Epidermal melanocyte (primary cell): ENCODE data around the gene TXLNG.
"Not testable (repeated sequence)": the region's sequence is repeated elsewhere in the genome, so short reads cannot be mapped to it uniquely, and the experiment has no call there.

Experiments
- DNase-seq: peaks from one replicate; pipeline ENCODE4 v3.0.0; 2011; ENCODE audit warnings: low spot score; ENCODE audit not compliant: insufficient read length

The TXLNG gene

DNA sequence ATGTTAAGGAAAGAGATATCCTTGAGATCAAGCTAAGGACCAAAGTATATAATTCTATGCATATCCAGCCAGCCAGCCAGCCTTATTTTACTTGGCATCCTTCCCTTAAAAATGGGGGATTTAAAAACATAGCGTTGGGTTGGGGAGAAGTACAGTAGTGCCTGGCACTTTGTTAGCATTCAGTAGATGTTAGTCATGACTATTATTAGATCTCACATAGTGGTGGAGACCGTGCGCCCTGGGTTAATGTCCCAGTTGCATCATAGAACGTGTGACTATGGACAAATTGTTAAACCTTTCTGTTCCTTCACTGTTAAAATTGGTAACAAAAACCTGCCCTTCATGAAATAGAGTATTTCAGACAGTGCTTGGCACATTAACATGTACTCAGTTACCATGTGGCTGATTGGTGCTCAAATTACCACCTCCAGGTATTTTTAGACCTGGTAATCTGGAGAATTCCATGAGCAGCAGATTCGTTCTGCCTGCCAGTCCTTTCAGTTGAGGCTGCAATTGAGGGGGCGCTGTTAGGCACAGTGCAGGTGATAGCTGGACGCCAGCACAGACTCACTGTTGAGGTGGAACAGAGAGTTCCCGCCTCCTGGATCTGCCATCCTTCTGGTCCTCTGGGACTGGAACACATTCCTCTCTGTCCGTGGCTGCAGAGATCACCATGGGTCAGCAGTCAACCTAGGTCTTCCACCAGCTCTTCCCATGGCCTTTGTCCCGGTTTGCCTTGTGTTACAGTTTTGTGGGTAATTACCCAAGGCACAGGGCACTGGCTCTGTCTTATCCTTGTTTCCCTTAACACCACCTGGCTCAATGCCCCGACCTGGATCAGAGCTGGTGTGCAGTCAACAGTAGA lies 52.2 kb downstream of the TXLNG start:
- no peak for DNase-seq

DNA sequence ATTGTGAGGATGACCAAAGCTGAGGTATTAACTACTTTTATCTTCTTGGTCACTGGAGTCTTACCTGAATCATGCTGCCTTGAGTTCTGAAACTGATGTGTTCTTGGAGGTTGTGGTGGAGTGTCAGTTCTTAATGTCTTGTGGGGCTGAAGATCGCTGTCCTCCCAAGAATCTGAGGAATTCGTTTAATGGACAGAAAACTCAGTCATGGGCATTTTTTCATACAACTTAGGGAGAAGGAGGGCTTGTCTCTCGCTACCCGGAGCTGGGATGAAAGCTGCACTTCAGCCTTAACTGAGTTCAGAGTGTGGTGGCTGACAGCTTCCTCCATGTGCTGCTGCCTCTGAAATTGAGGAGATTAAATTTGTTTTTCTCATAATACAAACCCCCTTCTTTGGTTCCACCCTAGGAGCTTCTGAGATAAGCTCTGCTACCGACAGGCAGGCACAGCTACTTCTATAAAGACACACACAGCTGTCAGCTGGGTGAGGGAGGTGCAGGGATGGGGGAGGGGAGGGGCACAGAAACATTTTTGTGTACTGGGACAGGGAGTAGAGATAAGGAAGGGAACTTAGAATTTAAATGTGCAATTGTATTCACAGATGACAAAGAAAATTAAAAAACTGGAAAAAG lies 53.1 kb downstream of the TXLNG start:
- no peak for DNase-seq

DNA sequence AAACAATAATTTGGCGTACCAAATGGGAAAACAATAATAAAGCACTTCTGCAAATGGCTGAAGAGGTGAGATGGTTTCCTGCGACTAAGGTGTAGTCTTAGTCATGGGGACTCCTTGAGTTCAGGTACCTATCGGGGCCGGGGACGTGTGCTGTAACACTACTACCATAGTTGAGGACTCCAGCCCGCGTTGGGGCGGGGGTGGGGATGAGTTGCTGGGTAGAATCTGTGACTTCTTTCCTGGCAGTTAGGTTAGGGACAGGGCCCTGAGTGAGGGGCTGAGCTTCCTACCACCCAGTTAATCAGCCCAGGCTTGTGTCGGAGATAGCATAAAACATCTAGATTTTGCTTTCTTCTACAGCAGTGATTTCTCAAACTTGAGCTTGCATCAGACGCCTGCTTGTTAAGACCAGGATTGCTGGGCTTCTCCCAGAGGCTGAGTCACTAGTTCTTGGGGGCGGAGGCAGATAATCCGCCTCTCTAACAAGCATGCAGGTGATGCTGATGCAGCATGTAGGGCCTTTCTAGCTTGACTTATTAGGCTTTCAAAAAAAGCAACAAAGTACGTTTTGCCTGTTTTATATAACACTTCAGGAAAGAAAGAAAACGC lies 53.7 kb downstream of the TXLNG start:
- no peak for DNase-seq

DNA sequence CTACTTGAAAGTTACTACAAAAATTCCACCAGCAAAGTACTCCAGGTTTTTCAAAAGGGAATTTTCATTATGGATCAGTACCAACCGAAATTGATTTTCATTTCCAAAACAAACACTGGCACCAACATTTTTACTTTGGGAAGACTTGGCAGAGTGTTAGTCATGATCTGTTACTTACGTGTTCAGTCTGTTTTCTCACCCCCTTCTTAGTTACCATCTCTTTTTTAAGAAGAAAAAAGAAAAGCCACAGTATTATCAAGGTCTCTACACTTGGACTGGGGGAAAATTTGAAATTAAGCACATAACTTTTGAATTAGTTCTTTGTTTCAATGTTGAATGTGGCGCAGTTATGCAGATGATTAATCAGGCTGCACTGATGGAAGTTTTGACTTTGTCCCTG lies 56.4 kb downstream of the TXLNG start:
- DNase-seq, result no peak

DNA sequence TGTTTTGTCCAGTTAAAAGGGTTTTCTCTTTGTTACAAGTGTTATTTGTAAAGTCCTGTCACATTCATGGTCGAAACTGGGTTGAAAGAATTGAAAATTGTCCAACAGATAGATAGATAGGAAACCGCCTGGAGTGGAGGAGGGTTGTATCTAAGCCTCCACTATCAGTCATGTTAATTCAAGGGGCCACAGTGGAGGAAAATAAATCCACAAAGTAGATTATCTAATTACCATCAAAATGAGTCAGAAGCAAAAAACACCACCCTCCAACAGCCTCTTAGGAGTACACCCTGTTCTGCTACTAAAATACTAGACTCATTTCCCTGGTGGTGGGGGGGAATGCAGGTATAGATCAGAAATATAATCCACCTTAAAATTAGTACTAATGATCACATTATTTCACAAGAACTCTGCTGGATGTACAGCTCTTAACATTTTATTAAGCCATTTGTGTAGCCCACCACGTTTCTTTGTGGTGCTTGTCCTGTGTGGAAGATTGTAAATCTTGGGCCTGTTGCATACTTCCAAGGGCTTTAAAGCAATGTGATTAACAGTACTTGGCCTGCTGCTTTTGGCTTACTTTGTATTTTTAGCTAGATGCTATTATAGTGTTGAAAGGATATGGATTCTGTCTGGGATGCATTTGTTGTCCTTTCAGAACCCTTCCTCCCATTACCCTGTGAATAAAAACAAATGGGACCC lies 57.1 kb downstream of the TXLNG start:
- no peak for DNase-seq

DNA sequence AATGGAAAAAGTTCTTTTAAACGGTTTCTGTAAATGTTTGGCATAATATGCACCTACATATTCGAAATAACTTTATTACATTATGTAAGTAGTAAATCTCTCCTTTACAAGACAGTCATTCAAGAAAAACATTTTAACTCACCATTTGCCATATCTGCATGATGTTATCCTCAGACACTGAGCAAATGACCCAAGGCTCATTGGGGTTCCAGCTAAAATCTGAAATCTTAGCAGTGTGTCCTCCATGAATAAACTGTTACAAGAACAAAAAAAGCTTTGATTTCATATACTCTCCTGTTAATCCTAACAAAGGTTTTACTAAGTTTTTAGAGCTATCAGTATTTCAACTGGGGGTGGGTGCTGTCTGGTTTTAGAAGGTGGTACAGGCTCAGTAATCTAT lies 59.4 kb downstream of the TXLNG start:
- no peak for DNase-seq

DNA sequence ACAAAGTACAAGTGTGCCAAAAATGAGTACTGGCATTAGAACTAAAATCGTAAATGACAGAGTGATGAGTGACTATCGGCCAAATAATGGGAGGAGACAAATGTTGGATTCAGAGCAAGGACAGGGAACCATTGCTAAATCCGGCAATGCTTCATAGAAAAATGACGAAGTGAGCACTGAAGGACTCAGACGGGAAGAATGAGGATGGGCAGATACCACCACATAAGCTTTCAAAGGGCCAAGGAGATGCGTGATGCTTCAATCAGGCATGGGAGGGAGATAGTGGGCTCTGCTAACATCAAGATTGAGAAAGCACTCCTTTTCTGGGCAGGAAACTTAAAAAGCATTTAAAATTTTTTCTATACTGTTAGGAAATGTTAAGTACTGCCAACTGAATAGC lies 62.3 kb downstream of the TXLNG start:
- DNase-seq, result no peak

DNA sequence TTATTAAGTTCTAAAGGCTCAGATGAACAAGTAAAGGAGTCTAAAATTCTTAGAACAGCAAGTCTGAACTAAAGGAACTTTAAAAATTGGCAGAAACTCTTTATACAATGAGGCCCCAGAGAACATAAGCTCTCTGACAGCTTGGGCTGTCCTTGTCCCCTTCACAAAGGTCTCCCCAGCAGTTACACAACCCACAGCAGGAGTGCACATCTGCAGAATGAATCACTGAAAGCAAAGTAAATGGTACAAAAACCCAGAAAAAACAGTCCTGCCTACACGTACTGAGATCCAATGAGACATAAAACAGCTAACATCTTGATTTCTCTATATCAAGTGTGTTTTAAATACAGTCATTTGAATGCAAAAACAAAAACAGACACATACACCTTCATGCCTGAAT lies 65.2 kb downstream of the TXLNG start:
- DNase-seq, result no peak

DNA sequence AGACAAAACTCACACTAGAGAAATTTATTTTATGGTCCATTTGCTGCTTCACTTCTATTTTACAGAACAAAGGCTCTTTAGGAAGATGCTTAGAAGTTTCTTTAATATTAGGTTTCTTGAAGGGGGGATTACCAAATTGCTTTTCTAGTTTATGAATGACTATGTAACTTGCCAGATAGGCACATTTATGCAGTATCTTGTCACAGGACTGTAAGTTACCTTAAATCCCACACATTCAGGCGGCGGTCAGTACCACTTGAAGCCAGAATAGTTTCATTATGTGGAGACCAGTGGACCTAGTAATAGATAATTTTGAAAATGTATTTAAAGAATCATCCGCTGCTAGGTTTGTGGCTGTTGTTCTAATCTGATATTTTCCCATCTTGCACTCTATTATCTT lies 65.6 kb downstream of the TXLNG start:
- no peak for DNase-seq

DNA sequence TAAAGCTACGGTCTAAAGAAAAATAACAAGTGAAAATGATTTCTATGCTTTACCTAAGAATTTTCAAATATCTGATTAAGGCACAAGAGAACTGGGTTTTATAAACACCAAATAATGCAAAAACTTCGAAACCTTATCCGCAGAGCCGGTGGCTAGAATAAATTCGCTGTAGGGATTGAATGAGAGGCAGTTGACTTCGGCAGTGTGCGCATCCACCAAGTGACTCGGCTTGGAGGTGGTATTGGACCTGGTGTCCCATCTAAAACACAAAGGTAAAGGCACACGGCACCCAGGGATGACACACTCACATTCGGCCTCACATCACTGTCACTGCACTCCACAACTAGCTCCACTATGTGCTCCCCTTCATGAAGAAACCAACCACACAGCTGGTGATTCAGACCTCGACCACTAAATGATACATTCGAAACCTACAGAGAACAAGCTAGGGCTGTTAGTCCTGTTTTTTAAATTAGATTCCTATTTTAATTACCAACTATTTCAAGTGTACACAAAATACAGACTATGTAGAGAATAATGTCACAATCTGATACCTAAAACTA lies 66.4 kb downstream of the TXLNG start:
- no peak for DNase-seq

DNA sequence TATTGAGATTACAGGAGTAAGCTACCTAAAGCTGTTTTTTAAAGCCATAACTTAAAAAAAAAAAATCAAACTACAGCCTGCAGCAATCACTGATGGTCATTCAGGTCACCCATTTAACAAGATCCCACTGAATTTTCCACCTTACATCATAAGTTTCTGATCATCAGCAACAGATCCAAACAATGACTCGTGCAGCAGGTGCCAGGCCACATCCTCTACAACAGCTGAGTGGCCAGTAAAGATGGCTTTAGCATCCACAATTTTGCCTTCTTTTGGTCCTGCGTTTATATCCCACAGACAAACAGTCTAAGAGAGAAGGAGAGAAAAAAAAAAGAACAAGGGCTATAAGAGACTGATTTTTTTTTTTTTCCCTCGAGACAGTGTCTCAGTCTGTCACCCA lies 67.3 kb downstream of the TXLNG start:
- no peak for DNase-seq

DNA sequence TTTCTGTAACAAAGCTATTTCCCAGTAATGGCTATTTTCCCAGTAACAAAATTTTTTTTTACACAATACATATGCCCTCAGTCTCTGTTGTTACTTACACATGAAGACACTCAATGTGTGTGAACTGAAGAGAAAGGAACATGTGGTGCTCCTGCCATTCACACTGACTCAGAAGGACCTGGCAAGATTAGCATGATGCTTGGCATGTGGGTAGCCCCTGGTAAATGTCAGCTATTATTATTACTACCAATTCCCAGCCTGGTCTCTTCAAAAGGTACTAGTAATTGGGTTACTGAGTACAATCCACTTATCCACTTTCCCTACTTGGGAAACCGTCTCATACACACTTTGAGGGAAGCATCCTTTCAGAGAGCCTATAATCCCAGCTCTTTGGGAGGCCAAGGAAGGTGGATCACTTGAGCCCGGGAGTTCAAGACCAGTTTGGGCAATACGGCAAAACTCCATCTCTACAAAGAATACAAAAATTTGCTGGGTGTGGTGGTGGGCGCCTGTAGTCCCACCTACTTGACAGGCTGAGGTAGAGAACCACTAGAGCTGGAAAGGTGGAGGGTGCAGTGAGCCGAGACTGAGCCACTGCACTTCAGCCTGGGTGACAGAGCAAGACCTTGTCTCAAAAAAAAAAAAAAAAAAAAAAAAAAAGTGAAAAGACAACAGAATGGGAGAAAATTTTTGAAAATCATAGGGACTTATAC lies 69.3 kb downstream of the TXLNG start:
- DNase-seq, result no peak

DNA sequence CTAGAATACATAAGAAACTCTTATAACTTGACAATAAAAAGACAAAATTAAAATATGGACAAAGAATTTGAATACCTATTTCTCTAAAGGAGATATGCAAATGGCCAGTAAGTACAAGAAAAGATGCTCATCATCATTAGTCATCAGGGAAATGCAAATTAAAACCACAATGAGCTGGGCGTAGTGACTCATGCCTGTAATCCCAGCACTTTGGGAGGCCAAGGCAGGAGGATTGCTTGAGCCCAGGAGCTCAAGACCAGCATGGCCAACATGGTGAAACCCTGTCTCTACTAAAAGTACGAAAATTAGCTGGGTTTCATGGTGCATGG lies 69.8 kb downstream of the TXLNG start:
- DNase-seq, result not testable (repeated sequence)

DNA sequence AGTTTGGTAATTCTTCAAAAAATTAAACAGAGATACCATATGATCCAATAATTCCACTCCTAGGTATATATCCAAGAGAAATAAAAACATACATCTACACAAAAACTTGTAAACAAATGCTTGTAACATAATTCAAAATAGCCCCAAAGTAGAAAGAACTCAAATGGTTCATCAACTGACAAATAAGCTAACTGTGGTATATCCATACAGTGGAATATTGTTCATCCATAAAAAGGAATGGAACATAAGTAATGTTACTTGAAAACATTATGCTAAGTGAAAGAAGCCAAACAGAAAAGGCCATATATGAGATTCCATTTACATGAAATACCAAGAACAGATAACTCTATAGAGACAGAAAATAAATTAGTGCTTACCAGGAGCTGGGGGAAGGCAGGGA lies 70.5 kb downstream of the TXLNG start:
- DNase-seq, result no peak

DNA sequence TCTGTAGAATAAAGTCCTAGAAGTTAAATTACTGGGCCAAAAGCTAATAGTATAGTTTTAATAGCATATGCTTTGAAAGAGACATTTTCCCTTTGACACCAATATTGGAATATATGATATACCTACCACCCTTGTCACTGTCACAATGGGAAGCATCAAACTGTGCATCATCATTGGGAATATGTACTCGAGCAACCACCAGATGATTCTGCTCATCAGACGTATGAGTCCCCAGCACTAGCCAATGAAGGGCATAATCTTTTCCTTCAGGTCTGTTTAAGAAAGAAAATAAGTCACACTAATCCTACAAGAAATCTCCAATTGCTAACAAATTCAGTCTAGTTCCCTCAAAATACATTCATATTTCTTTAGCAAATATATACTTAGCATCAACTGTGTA lies 76.6 kb downstream of the TXLNG start:
- DNase-seq, result no peak

DNA sequence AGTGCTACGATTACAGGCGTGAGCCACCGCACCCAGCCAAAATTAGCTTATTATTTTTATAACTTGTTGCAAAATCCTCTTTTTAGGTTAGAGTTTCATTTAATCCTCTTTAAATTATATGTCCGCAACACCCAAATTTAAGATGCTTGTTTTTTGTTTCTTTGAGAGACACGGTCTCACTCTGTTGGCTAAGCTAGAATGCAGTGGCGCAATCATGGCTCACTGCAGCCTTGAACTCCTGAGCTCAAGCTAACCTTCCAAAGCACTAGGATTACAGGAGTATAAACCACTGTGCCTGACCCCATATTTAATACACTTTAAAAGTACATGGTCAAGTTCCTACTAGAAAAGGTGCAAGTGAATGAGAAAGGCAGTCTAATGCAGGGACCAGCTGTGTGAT lies 81.7 kb downstream of the TXLNG start:
- no peak for DNase-seq

DNA sequence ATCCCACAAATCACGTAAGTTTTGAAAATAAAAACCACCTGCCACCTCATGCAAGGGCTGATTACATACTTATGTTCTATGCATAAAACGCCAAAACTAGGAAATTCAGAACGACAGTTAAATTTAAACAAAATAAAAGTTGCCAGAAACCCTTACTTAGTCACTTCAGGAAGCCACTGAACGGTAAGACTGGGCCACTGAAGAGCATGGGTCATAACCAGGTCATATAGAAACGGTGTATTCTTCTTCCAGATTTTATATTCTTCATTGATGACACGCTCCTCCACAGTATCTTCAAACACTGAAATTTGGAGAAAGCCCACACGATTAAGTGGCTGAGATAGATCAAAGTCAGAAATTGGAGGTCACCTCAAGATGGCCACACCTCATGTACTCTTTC lies 82.7 kb downstream of the TXLNG start:
- DNase-seq, result no peak

DNA sequence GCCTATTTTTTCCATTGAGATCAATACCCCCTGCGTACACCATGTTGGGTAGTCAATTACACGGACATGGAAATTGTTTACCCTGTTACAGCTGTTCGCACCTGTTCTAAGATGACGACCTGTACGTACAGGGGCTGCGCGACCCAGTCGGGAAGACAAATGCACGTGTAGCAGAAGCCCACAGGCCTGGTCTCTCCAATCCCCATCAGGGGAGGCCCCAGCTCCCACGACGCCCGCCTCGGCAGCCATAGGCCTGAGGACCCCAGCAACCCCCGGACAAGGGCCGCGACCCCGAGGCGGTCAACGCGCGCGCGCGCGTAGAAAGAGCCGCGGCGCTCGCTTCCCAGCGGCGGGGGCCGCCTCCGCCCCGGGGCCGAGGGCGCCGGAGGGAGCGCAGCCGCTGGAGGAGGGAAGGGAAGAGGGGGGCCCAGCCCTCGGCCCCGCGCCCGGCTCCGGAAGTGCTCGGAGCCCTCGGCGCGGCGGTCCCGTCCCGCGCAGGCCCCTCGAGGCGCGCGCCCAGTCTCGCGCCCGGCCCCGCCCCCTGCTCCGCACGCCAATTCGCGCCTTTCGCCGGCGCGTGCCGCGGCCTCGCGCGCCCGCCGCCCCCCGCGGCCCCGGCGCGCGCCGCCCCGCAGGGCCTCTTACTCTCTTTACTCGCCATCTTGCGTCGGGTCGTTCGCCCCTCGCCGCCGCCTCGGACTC lies 83.3 kb downstream of the TXLNG start:
- no peak for DNase-seq

DNA sequence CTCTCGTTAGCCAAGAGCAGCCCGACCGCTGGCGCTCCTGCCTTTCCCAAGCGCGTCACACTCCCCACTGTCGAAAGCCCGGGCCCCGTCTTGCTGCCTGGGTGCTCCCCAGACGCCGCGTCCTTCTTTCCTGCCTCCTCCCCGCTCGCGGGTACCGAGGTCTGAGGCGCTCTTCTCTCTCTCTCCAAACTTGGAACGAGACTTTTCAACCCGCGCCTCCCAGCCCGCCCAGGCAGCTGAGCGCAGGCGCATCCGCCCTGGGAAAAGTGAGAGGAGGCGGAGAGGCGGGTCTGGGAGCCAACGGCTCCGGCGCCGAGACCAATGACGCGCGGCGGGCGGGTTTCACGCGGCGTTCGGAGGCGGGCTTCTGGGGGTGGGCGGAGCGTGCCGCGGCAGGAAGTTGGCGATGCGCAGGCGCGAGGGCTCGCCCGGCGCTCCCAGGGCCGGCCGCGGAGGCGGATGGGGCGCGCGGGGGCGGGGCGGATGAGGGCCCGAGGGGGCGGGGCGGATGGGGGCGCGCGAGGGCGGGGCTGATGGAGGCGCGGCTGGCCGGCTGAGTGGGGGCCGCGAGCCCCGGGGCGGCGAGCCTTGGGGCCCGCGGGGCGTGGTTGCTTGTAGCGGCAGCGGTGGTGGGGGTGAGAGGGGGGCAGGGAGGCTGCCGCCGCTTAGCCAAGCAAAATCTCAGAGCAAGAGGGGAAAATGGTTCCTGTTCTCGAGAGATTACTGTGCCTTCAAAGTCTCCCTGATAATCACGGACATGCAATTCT lies 84.0 kb downstream of the TXLNG start, which contains the start of gene RBBP7:
TSS of gene RBBP7 (minus strand) at position 268 of the 767 bp plus-strand sequence. CDS start 309 bp downstream, outside the sequence.
- DNase-seq, result peak; percentile 42
